Retina (tissue), 1 donor: ENCODE measurements around the gene AREG.
"Not testable (repeated sequence)": the region's sequence is repeated elsewhere in the genome, so short reads cannot be mapped to it uniquely, and the experiment has no call there.

Experiments
- DNase-seq: peaks from one replicate; pipeline ENCODE4 v3.0.0-alpha.2; 2016

Gene AREG

GRCh38 chr4:74444891-74445642 lies at the start of gene AREG:
Gene AREG, plus strand, starts transcription at chr4:74445136. Its CDS starts 210 bp downstream, at chr4:74445346.
- DNase-seq: peak; percentile 71

- no peak for DNase-seq
Observed at GRCh38 chr4:74395633-74396032, 49.3 kb upstream of the AREG start.

- no peak for DNase-seq
Observed at GRCh38 chr4:74397748-74398426, 47.0 kb upstream of the AREG start.

GRCh38 chr4:74398894-74399589 lies 45.9 kb upstream of the AREG start:
- DNase-seq: not testable (repeated sequence)

GRCh38 chr4:74400395-74400794 lies 44.5 kb upstream of the AREG start:
- DNase-seq: no peak

GRCh38 chr4:74402692-74403456 lies 42.1 kb upstream of the AREG start:
- DNase-seq: no peak

GRCh38 chr4:74407891-74408290 lies 37.0 kb upstream of the AREG start:
- no peak for DNase-seq

- DNase-seq: no peak
Observed at GRCh38 chr4:74408639-74409038, 36.3 kb upstream of the AREG start.

- DNase-seq: no peak
Observed at GRCh38 chr4:74410272-74410671, 34.7 kb upstream of the AREG start.

- DNase-seq: no peak
Observed at GRCh38 chr4:74412225-74412624, 32.7 kb upstream of the AREG start.

- DNase-seq: no peak
Observed at GRCh38 chr4:74413265-74413664, 31.7 kb upstream of the AREG start.

- no peak for DNase-seq
Observed at GRCh38 chr4:74414149-74414809, 30.7 kb upstream of the AREG start.

GRCh38 chr4:74415602-74416300 lies 29.2 kb upstream of the AREG start:
- no peak for DNase-seq

- no peak for DNase-seq
Observed at GRCh38 chr4:74418063-74418670, 26.8 kb upstream of the AREG start.

GRCh38 chr4:74420863-74421262 lies 24.1 kb upstream of the AREG start:
- DNase-seq: no peak

- no peak for DNase-seq
Observed at GRCh38 chr4:74423104-74423503, 21.8 kb upstream of the AREG start.

- DNase-seq: no peak
Observed at GRCh38 chr4:74424111-74424510, 20.8 kb upstream of the AREG start.

GRCh38 chr4:74426101-74426500 lies 18.8 kb upstream of the AREG start:
- no peak for DNase-seq

GRCh38 chr4:74428276-74428675 lies 16.7 kb upstream of the AREG start:
- DNase-seq: no peak

- DNase-seq: no peak
Observed at GRCh38 chr4:74431113-74431826, 13.7 kb upstream of the AREG start.

- DNase-seq: no peak
Observed at GRCh38 chr4:74433043-74433442, 11.9 kb upstream of the AREG start.
